DOHH2 (cell line): Measurements from ENCODE around the gene NTRK1.

ENCODE experiments used
- H3F3A ChIP-seq: fragments of 200-600 bp; sonication (generic), shearing (Covaris generic); 2 replicates; pipeline ENCODE4 v1.6.0; 2016; ENCODE audit warnings: antibody characterized with exemption, mild to moderate bottlenecking; ENCODE audit not compliant: control insufficient read depth, insufficient read depth
- H3K27ac ChIP-seq: fragments of 200-600 bp; sonication (generic); 2 replicates; pipeline ENCODE4 v1.5.1; 2014; ENCODE audit warnings: low read depth, mild to moderate bottlenecking, low read length, moderate library complexity
- H3K27me3 ChIP-seq: fragments of 200-600 bp; sonication (generic); 2 replicates; pipeline ENCODE4 v1.6.1; 2014; ENCODE audit warnings: mild to moderate bottlenecking, low read length, mixed read lengths; ENCODE audit not compliant: control insufficient read depth
- H3K36me3 ChIP-seq: fragments of 200-600 bp; sonication (generic); 2 replicates; pipeline ENCODE4 v1.6.1; 2014; ENCODE audit warnings: mild to moderate bottlenecking, low read length, moderate library complexity, mixed read lengths; ENCODE audit not compliant: control insufficient read depth
- H3K4me1 ChIP-seq: fragments of 200-600 bp; sonication (generic); 2 replicates; pipeline ENCODE4 v1.6.1; 2014; ENCODE audit warnings: mild to moderate bottlenecking, low read length, mixed read lengths; ENCODE audit not compliant: control insufficient read depth
- H3K4me2 ChIP-seq: fragments of 200-600 bp; sonication (generic); 2 replicates; pipeline ENCODE4 v1.6.0; 2014; ENCODE audit warnings: mild to moderate bottlenecking, low read length, moderate library complexity
- H3K4me3 ChIP-seq: fragments of 200-600 bp; sonication (generic); 2 replicates; pipeline ENCODE4 v1.5.1; 2014; ENCODE audit warnings: mild to moderate bottlenecking, low read length, mixed read lengths
- H3K79me2 ChIP-seq: fragments of 200-600 bp; sonication (generic); 2 replicates; pipeline ENCODE4 v1.6.1; 2014; ENCODE audit warnings: mild to moderate bottlenecking, low read length, mixed read lengths; ENCODE audit not compliant: control insufficient read depth
- H3K9me2 ChIP-seq: fragments of 200-600 bp; sonication (generic); replicated peaks from 2 replicates; pipeline ENCODE4 v1.6.1; 2014; ENCODE audit warnings: mild to moderate bottlenecking, low read length, mixed read lengths; ENCODE audit not compliant: control insufficient read depth
- H3K9me3 ChIP-seq: fragments of 200-600 bp; sonication (generic); 2 replicates; pipeline ENCODE4 v1.6.1; 2014; ENCODE audit warnings: antibody characterized with exemption, low read length, mixed read lengths; ENCODE audit not compliant: control insufficient read depth, insufficient read depth
- H4K20me1 ChIP-seq: fragments of 200-600 bp; sonication (generic); 2 replicates; pipeline ENCODE4 v1.6.0; 2014; ENCODE audit warnings: low read depth, mild to moderate bottlenecking, antibody characterized with exemption, low read length, moderate library complexity; ENCODE audit not compliant: control insufficient read depth, insufficient read depth
- EZH2phosphoT487 ChIP-seq: fragments of 200-600 bp; sonication (generic); IDR thresholded peaks from 2 replicates; pipeline ENCODE4 v1.6.1; 2017; ENCODE audit warnings: borderline replicate concordance, mild to moderate bottlenecking, antibody characterized with exemption, low read length, moderate library complexity, mixed read lengths
- TF ChIP-seq, protein P1 (sequence below): fragments of 200-600 bp; sonication (generic); IDR thresholded peaks from one replicate; pipeline ENCODE4 v1.5.1; 2014; ENCODE audit warnings: antibody characterized with exemption, mild to moderate bottlenecking, low read depth, low read length; ENCODE audit not compliant: poor library complexity, severe bottlenecking

NTRK1 gene

DNA sequence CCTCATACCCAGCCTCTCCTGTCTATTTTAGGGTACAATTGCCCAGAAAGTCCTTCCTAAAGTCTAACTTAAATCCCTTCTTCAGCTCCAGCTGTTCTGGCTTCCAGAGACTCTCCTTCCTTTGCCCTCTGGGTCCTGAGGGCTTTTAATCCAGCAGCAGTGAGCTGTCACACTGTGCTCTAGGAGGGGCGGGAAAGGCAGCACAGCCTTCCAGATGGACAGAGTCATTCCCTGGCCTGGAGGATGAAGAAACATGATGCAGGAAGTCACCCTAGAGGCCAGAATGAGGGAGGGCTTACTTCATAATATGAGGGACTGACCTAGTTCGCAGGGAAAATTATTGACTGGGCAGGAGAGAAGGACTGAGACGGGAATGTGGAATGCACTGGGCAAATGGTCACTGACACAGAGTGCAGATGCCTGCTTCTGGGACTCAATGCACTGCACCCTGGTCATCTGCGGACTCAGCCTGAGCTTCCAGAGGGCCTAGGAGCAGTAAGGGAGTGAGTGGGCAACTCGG is 45.3 kb upstream of the NTRK1 start:
- no peak overlapping the region for H3K4me2 ChIP-seq
- no peak overlapping the region for H3K27ac ChIP-seq
- H3K9me3 ChIP-seq = no peaks in the 10 kb centered on the region
- H3K27me3 ChIP-seq = no peaks in the 10 kb centered on the region
- no peaks in the 10 kb centered on the region for H4K20me1 ChIP-seq
- H3K79me2 ChIP-seq = no peaks in the 10 kb centered on the region
- H3F3A ChIP-seq = peaks cover 5% of the 10 kb centered on the region
- TF ChIP-seq EZH2phosphoT487 = no peak
- H3K4me3 ChIP-seq = no peak overlapping the region
- peaks cover 27% of the 10 kb centered on the region for H3K4me1 ChIP-seq
- H3K9me2 ChIP-seq = no peaks in the 10 kb centered on the region
- no peaks in the 10 kb centered on the region for H3K36me3 ChIP-seq

DNA sequence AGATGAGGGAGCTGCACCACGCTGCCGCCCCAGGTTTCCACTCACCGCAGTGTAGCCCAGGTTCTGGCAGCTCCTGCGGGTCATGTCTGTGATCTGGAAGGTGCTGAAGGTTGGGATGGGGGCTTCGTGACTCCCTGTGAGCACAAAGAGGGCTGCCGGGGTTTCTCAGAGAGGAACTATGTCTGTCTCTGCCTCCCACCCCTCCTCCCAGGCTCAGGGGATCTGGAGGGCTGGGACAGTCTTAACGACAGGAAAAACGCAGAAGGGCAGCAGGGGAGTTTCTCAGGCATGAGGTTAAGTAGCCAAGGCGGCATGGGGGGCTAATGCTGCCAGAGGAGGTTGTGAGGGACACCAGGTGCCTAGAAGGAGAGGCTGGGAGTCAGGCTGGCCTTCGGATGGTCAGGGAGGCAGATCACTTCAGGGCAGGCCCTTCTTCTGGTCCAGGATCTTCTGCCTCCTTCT is 44.7 kb upstream of the NTRK1 start:
- H3K27me3 ChIP-seq = peaks cover 2% of the 10 kb centered on the region
- H3K4me2 ChIP-seq = peak overlapping the region; percentile 75
- H3K9me3 ChIP-seq = no peaks in the 10 kb centered on the region
- peak overlapping the region; percentile 61 for H3K4me3 ChIP-seq
- H3K9me2 ChIP-seq = no peaks in the 10 kb centered on the region
- H3K27ac ChIP-seq = no peak overlapping the region
- no peaks in the 10 kb centered on the region for H3K36me3 ChIP-seq
- peaks cover 27% of the 10 kb centered on the region for H3K4me1 ChIP-seq
- H3F3A ChIP-seq = peaks cover 5% of the 10 kb centered on the region
- no peaks in the 10 kb centered on the region for H4K20me1 ChIP-seq
- TF ChIP-seq, protein P1, sequence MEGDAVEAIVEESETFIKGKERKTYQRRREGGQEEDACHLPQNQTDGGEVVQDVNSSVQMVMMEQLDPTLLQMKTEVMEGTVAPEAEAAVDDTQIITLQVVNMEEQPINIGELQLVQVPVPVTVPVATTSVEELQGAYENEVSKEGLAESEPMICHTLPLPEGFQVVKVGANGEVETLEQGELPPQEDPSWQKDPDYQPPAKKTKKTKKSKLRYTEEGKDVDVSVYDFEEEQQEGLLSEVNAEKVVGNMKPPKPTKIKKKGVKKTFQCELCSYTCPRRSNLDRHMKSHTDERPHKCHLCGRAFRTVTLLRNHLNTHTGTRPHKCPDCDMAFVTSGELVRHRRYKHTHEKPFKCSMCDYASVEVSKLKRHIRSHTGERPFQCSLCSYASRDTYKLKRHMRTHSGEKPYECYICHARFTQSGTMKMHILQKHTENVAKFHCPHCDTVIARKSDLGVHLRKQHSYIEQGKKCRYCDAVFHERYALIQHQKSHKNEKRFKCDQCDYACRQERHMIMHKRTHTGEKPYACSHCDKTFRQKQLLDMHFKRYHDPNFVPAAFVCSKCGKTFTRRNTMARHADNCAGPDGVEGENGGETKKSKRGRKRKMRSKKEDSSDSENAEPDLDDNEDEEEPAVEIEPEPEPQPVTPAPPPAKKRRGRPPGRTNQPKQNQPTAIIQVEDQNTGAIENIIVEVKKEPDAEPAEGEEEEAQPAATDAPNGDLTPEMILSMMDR = no peak
- no peak for TF ChIP-seq EZH2phosphoT487
- no peaks in the 10 kb centered on the region for H3K79me2 ChIP-seq

DNA sequence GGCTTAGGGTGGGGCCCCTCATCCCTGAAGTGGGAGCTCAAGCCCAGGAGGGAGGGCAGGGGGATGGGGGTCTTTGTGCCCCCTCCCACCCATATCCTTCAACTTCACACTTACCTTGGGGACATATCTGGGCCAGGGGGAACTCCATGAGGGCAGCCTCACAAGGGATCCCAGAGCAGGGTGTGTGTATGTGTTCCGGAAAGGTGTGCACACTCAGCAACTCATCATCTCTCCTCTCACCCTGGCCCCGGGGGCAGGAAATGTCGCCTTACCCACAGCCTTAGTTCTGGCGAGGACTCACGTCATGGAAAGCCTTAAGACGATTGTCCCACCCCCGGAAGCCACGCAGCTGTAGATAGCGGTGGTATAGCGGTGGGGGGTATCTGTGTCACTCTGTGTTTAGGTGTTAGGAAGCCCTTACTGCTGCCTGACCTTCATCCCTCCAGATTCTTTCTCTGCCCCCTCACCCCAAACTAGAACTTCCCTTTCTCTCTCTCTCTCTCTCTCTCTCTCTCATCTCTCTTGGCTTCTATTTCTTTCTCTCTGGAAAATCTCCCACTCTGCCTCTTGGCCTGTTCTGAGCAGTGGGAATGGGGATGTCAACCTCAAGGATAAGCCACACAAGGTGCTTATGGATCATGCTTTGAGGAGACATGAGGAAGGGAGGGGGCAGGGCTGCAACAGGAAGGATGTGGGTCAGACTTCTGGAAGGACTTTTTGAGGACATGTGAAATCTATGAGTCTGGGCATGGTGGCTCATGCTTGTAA is 43.9 kb upstream of the NTRK1 start, which contains the start of gene SH2D2A:
Gene SH2D2A (minus strand): TSS at position 288 of the 768 bp plus-strand sequence. CDS start 140 bp downstream, at position 148.
- Histone ChIP-seq H3K4me2 (peak within 1 kb of the TSS; percentile 75), H3K27ac (peak within 1 kb of the TSS; percentile 39), H3K27me3 (peaks cover 10% of the 10 kb centered on the region), H3K36me3 (no peaks in the 10 kb centered on the region), H3F3A (peaks cover 5% of the 10 kb centered on the region), H3K79me2 (no peaks in the 10 kb centered on the region), H3K9me2 (no peaks in the 10 kb centered on the region), H3K4me3 (peak within 1 kb of the TSS; percentile 61), H3K4me1 (peaks cover 27% of the 10 kb centered on the region), H4K20me1 (no peaks in the 10 kb centered on the region), H3K9me3 (no peaks in the 10 kb centered on the region)
- TF ChIP-seq EZH2phosphoT487 = no peak
- TF ChIP-seq, protein P1 = no peak

DNA sequence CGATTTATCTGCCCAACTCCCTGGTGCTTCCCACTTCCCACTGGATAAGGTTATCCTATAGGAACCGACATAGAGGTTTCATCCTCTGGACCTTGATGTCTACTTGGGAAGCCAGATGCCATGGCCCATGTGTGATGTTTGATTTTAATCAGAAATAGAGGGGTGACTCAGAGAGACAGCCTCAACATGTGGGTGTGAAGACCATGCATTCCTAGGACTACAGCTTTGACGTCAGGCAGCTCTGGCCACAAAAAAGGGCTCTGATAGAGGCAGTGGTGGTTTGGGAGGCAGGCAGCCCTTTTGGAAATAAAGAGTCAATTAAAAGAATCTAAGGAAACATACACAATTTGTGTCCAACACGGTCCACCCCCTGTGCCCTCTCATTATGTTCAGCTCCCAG is 38.9 kb upstream of the NTRK1 start:
- Histone ChIP-seq H3K27me3 (peaks cover 37% of the 10 kb centered on the region), H3F3A (peaks cover 5% of the 10 kb centered on the region), H4K20me1 (no peaks in the 10 kb centered on the region), H3K9me3 (no peaks in the 10 kb centered on the region), H3K4me2 (no peak overlapping the region), H3K4me1 (peaks cover 4% of the 10 kb centered on the region), H3K4me3 (no peak overlapping the region), H3K27ac (no peak overlapping the region), H3K79me2 (no peaks in the 10 kb centered on the region), H3K36me3 (no peaks in the 10 kb centered on the region), H3K9me2 (no peaks in the 10 kb centered on the region)
- TF ChIP-seq EZH2phosphoT487 = no peak
- TF ChIP-seq, protein P1 = no peak
